COLO668 (cell line): ENCODE measurements around the gene RTTN.
"Not testable (repeated sequence)": the region's sequence is repeated elsewhere in the genome, so short reads cannot be mapped to it uniquely, and the experiment has no call there.

Source experiments
- DNase-seq: peaks from one replicate; lab custom pipeline; 2025; ENCODE audit not compliant: unreplicated experiment; lab: John Stamatoyannopoulos, UW

Gene RTTN

DNA sequence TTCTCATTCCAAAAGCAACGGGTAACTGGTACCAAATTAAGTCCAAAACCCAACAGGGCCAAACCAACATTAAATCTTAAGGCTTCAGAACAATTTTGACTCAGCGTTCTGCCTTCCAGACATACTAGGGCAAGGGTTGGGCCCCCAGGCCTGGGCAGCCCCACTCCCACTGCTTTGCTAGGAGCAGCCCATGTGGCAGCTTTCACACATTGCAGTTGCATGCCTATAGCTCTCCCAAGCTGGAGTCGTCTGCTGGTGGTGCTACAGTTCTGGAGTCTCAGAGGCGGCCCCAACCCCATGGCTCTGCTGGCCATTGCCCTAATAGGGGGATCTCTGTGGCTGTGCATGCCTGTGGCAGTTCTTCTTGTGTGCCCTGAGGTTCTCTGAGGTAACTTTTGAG is 220.2 kb downstream of the RTTN start:
- no peak for DNase-seq

DNA sequence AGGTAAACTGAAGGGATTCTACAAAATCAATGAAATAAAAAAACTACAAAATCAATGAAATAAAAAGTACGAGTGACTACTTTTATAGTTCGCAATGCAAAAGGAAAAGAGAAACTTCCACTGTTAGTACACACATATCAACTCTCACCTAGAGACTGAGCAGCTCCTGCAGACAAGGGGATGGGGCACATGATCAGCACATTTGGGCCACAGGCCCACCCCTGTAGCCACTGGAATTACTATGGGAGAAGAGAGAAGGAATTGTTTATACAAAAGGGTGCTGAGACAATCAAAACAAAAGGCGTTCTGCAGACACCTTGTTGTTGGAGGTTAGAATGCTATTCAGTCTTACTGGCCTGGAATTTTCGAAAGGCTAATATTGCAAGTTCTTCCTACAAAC is 223.1 kb downstream of the RTTN start:
- no peak for DNase-seq

DNA sequence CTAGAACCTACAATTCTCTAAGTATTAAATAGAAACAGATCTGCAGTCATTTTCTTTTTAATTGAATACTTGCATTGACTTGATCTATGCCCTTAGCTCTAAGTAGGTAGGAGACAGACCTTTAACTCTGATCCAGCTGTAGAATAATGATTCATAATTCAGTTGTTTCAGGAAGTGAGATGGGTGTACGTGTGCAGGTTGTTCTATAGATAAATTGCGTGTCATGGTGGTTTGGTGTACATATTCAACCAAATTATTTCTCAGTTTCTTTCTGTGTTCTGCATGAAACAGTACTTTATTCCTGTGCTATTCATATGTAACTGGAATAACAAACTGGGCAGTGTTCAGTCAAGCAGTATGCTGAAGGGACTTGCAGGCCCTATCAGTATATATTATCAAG is 223.5 kb downstream of the RTTN start:
- no peak for DNase-seq

DNA sequence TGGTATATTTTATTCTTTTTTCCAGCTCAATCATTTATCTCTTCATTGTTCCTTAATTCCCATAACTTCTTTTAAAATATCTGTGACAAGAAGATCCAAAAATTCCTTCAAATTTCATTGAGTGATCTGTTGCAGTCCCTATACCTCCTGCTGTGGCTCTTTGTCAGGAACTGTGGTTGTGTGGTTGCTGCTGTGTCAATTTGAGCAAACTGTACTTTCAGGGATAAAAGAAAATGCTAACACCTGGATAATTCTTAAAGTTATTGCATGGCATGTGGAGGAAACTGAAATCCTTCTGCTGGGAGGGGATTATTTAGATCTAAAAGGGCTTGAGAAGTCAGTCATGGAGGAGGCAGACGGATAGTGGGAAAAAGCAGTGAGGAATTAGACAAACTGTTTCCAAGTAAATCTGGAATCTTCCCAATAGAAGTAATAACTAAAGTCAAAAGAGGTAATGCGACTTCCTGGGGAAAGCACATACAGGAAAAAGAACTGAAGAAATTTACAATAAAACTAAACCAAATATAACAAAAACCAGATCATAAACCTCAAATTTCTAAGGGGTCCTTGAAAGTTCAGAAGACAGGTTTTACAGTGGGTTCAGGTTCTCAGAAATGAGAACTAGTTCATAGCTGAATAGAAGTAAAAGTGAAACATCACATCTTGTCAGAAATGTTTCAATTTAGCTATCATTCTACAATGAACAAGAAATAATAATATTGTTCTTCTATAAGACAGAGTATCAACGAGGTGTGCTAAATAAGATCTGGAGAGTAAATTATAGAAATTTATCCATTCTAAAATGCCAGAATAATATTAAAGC is 224.3 kb downstream of the RTTN start:
- no peak for DNase-seq

DNA sequence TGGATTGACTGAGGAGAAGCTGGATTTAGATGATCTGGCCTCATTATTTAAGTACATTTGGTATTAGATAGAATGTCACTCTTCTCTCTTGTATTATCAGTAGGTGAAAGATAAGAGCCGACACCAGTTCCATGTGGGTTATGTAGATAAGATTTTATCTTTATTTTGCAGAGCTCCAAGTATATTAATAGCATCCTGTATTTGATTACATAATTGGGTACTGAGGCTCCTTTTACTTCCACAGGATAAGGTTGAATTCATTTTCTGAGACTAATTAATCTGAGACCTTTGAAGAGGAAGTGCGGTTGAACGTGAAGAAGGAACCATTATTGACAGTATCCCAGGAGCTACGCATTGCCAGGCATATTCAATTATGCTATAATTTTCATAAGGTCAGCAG is 225.0 kb downstream of the RTTN start:
- no peak for DNase-seq

DNA sequence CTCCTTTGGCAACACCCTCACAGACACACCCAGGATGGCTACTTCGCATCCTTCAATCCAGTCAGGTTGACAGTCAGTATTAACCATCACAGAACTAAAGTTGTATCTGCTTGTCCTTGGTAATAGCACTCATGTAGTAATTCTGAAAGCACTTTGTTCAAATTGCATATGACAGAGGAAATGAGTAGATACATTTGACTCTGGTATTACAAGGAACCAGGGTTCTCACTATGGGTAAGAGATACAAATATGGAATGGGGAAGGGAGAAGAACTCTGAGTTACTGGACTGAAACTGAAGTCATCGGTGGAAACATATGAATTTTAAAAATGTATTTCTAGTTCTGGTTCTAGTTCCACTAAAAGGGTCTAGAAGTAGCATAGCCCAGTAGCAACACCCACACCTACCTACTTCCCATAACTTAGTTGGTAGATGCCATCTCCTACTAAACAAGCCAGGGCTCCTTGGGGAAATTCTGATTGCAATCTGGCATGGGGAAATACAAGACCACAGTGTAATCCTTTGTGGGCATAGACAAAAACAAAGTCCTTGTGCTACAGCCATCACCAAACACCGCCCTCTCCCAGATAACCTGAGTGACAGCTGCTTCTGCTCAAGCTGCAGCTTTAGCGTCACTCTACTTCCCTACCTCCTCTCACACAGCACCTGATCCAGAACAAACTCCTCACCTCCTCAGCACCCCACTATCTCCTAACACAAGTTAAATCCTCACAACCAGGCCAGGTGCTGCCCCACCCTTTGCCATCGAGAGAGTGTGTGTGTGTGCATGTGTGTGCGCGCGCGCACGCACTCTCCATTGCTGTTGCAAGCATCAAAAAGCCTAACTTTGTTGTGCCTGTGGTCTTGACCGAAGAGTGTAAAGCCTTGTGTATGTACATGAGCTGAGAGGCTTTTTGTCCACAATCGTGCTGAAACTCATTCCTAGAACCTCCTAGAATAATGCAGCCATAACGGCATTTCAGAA is 226.5 kb downstream of the RTTN start:
- no peak for DNase-seq

DNA sequence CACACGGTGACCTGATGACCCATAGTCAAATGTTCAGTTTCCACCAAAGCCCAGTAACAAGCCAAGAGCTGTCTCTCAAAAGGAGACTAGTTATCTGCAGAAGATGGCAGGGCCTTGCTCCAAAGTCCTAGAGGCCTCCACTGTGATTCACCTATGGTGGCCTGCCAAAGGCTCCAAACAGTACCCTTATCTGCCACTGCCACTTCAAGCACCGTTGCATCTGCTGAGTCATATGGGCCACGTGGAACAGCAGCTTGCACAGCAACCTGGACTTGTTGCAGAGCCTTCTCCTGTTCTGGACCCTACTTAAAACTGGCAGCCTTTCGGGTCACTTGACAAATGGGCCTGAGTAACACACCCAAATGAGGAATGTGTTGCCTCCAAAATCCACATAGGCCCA is 230.2 kb downstream of the RTTN start:
- DNase-seq: not testable (repeated sequence)

DNA sequence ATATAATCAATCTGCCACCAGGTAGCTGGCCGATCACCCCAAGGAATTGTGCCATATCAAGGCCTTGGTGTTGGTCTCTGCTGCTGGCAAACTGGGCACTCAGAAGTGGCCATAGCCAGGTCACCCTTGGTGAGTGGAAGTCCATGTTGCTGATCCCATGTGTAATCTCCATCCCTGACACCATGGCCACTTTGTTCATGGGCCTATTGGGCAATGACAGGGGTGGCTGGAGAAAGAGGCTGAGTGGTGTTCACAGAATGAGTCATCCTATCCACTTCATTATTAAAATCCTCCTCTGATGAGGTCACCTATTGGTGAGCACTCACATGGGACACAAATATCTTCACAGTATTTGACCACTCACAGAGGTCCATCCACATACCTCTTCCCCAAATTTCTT is 231.1 kb downstream of the RTTN start:
- DNase-seq: no peak

DNA sequence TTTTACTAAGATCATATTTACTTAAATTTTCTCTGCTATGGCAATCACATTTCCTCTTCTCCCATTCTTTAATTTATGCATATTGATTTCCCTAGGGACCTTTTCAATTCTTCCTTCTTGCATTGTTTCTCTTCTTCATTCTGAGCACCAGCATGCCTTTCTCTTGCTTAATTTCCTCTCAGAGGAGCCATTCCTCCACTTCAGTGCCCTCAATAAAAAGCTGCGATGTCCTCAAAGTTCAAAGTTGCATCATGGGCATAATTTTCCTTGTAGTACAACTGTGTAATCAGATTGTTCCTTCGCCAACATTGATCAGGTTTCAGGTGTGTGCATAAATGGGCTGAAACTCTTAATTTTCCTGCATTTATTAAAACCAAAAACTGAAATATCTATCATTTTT is 236.0 kb downstream of the RTTN start:
- DNase-seq: no peak

DNA sequence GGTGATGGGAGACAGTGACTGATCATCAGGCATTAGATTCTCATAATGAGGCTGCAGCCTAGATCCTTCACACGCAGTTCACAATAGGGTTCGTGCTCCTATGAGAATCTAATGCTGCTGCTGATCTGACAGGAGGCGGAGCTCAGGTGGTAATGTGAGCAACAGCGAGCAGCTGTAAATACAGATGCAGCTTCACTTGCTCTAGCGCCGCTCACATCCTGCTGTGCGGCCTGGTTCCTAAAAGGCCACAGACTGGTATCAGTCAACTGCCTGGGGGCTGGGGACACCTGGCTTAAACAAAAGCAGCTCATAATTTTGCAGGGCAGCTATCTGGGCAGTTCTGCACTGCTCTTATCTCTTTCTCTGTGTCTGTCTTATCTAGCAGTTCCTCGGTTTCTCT is 237.4 kb downstream of the RTTN start:
- DNase-seq: peak; percentile 82

DNA sequence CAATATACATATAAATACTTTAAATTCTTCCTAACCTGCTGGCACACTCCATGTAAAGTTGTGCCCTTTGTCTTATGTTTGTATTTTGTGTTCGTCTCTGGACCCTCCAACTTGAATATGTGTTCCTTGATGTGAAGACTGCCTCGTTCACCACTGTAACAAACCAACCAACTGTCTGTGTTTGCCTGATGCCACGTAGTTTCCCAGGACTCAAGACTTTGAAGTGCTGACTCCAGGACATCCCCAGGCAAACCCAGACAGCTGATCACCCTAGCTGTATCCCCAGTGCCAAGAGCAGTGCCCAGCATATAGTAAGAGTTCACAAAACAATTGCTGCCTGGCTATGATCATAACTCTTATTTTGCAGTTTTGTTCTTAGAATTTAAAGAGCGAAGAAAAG is 242.3 kb downstream of the RTTN start:
- DNase-seq: no peak

DNA sequence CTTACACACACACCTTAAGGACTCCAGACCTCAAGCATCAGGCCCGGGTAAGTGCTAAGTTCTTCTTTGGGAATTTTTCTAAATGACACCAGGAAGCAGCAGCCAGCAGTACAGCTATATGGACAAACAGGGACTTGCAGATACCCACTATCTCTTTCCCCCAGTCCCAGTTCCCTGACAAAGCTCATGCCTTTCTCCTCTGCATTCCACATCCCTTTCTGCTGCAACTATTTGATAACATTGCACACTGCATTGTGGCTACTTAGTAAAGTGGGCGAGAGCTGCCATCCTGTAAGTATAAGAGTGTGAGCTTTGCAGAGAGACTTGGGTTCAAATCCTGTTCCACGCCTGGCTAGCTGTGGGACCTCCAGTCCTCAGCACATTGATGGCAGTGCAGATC is 243.8 kb downstream of the RTTN start:
- DNase-seq: no peak

DNA sequence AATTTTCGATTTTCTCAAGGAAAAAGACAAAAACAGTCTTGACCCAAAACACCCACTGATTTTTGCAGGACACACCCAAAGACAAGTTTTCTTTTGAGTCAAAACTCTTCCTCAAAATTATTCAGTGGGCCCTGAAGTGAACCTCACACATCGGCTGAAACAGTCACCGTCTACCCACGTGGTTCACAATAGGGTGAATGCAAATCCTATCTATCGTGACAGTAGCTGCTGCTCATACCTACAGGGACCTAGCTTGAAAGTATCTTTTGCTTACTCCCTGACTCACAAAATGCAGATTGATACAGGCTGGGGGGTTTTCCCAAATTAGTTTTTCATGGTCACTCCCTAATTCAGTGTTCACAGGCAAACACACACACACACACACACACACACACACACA is 247.1 kb downstream of the RTTN start:
- no peak for DNase-seq

DNA sequence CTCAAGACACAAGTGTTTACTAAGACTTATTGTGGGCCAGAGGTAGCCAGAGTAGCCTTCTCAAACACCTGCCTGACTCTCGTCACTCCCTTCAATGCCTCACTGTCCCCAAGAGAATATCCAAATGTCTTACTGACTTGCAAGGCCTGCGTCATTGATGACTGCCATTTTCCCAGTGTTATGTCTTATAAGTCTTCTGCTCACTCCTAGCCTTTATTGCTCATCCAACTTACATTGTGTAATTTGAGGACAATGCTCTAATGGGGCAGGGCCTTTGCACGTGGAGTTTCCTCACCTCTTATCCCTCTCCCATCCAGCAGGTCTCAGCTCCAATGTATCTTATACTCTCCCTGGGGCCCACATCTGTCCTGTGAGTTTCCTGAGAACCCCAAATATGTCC is 247.7 kb downstream of the RTTN start:
- DNase-seq: no peak

DNA sequence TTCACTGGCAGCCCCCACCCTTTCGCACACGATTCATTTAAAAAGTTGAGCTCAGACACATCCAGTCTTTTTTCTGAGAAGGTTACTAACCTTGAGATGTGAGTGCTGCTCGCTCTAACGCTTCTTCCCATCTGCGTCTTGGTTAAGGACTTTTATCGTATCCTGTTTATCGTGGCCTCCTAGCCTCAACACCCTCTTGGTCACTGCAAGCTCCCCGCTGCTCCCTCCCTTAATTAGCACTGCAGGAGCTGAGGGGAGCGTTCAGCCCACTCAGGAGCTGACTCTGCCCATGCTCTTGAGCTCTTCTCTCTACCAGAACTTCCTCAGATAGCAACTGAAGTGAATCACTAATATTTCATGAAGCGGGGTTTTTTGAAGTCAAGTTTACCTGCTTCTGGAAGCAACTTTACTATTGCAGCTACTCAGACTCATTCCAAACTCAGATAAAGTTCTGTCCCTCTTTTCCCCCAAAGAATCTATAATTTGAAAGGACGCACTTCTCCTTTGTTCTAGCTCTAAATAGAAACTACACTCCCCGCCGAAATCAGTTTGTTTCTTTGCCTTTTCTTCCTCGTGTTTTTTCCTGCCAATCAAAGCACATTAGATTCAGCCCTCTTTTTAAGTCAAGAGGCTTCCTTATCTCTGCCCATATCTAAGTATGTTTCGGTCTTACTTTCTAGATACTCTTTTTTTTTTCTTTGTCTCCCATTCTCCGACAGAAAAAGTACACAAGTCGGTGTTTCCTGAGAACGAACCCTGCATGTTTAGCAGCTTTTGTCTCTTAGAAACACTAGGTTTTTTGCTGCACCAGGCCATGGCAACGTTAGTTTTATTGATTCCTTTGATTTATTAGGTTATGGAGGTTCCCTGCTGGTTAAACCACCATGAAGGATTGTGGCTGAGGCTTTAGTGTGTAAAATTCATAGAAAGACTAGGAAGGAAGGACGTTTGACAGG is 248.5 kb downstream of the RTTN start:
- no peak for DNase-seq

DNA sequence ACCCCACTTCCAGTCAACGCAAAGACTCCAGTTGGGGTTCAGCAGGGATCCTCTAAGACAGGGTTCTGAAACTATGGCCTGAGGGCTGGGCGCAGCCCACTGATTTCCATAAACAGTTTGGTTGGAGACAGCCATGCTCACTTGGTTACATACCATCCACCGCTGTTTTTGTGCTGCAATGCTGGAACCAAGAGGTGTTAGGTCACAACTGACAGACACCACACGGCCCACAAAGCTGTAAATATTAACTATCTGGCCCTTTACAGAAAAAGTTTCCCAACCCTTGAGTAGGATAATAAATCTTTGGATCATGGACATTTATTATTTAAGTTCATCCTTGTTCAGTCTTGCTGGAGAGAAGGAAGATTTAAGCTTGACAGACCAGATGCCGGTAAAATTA is 249.4 kb downstream of the RTTN start:
- DNase-seq: no peak

DNA sequence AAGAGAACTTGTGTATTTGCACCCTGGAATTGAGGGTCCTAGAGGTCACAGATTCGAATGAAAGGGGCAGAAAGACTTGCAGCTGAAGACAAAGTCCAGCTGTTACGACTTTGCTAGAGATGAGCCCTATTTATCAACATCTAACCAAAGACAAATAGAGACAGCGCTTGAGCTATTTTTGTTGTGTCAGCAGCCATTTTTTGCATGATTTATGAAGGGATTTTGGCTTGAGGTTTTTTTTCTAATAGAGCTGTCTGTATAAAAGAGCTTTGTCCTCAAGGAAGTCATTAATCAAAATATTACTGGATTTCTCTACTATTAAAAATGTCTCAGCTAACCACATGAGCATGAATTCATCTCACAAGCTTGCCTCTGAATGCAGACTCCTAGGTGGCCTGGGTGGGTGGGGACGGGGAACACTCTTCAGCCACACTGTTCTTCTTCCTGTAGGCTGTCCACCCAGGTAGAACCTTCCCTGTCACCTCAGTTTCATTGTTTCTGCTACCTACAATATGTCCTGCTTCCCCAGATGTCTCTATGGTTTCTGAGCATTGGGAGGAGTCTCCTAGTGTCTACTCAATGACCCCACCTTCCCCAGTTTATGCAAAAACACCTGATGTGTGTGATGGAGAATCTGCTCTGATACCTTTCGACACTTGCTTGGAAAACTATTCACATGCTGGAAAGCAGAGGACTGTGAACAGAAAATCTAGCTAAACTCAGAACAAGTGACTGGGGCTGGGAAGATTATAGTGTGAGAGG is 250.6 kb downstream of the RTTN start:
- no peak for DNase-seq

DNA sequence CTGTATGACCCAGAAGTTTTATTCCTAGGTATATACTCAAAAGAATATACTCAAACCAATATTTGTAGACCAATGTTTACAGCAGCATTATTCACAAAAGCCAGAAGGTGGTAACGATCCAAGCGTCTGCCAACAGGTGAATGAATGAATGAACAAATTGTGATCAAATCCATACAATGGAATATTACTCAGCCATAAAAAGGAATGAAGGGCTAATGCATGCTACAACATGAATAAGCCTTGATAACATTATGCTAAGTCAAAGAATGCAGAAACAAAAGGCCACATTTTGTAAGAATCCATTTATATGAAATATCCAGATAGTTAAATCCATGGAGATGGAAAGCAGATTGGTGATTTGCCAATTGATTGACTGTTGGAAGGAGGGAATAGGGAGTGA is 252.3 kb downstream of the RTTN start:
- no peak for DNase-seq
